HEK293 (cell line): Measurements from ENCODE around the gene FSIP1.

Experiments used
- CTCF ChIA-PET: fragments of 350-600 bp; formaldehyde crosslinking; extraction: SDS; loops from one replicate; lab custom pipeline; 2021; ENCODE audit warnings: antibody characterized with exemption; lab: Yijun Ruan, JAX
- POLR2A ChIA-PET: fragments of 300-600 bp; formaldehyde crosslinking; extraction: SDS; loops from one replicate; lab custom pipeline; 2020; ENCODE audit warnings: antibody characterized with exemption, inconsistent platforms; lab: Yijun Ruan, JAX
- H3K27ac ChIP-seq: fragments of 200-500 bp; sonication (Bioruptor generic); 2 replicates; pipeline ENCODE4 v1.5.1; 2014; ENCODE audit warnings: low read depth, low read length, control low read depth, inconsistent platforms; ENCODE audit errors: extremely low read depth
- H3K36me3 ChIP-seq, 2 experiments: fragments of 200-500 bp in 1 of 2; sonication (Bioruptor generic) in 1 of 2; 1 replicate in 1 of 2; 2 replicates in 1 of 2; pipeline ENCODE4 v1.5.1; 2014 to 2017; ENCODE audit warnings: inconsistent platforms in 2 of 2, low read length in 2 of 2; ENCODE audit not compliant: control insufficient read depth in 2 of 2, insufficient read depth in 1 of 2
- H3K4me1 ChIP-seq: fragments of 200-500 bp; sonication (Bioruptor generic); 2 replicates; pipeline ENCODE4 v1.5.1; 2014; ENCODE audit warnings: mild to moderate bottlenecking, low read length, inconsistent platforms; ENCODE audit not compliant: control insufficient read depth, insufficient read depth
- H3K4me3 ChIP-seq: 2 replicates; pipeline ENCODE4 v1.5.1; 2011; ENCODE audit warnings: low read depth, mild to moderate bottlenecking, control low read depth, low read length, moderate library complexity
- H3K9me3 ChIP-seq: fragments of 200-500 bp; sonication (Bioruptor generic); 2 replicates; pipeline ENCODE4 v1.5.1; 2014; ENCODE audit warnings: low read depth, low read length, inconsistent platforms; ENCODE audit not compliant: control insufficient read depth, insufficient read depth
- ATF2 ChIP-seq: fragments of 450-650 bp; formaldehyde crosslinking; IDR thresholded peaks from 2 replicates; pipeline ENCODE4 v1.5.1; 2016; ENCODE audit warnings: missing biosample characterization, missing genetic modification characterization, low read depth
- PATZ1 ChIP-seq: fragments of 450-650 bp; formaldehyde crosslinking; IDR thresholded peaks from 2 replicates; pipeline ENCODE4 v1.5.1; 2016; ENCODE audit warnings: missing biosample characterization, missing genetic modification characterization
- PRDM6 ChIP-seq: fragments of 450-650 bp; formaldehyde crosslinking; IDR thresholded peaks from 2 replicates; pipeline ENCODE4 v1.5.1; 2017; ENCODE audit warnings: missing biosample characterization, missing genetic modification characterization
- SP7 ChIP-seq: fragments of 450-650 bp; formaldehyde crosslinking; IDR thresholded peaks from 2 replicates; pipeline ENCODE4 v1.5.1; 2016; ENCODE audit warnings: missing biosample characterization, missing genetic modification characterization
- ZBTB26 ChIP-seq: fragments of 450-650 bp; formaldehyde crosslinking; optimal IDR thresholded peaks from 2 replicates; pipeline ENCODE3; 2016; ENCODE audit warnings: missing biosample characterization, mild to moderate bottlenecking, missing genetic modification characterization
- ZBTB44 ChIP-seq: fragments of 450-650 bp; IDR thresholded peaks from 2 replicates; pipeline ENCODE4 v1.5.1; 2018; ENCODE audit warnings: missing biosample characterization, mild to moderate bottlenecking, missing genetic modification characterization
- ZFP69B ChIP-seq: fragments of 450-650 bp; formaldehyde crosslinking; IDR thresholded peaks from 2 replicates; pipeline ENCODE4 v1.5.1; 2016; ENCODE audit warnings: missing biosample characterization, missing genetic modification characterization
- ZNF37A ChIP-seq: fragments of 450-650 bp; IDR thresholded peaks from 2 replicates; pipeline ENCODE4 v1.5.1; 2018; ENCODE audit warnings: missing biosample characterization, missing genetic modification characterization
- ZNF449 ChIP-seq: fragments of 450-650 bp; formaldehyde crosslinking; IDR thresholded peaks from 2 replicates; pipeline ENCODE4 v1.5.1; 2017; ENCODE audit warnings: missing biosample characterization, mild to moderate bottlenecking, missing genetic modification characterization, moderate library complexity
- ZNF548 ChIP-seq: fragments of 450-650 bp; formaldehyde crosslinking; IDR thresholded peaks from 2 replicates; pipeline ENCODE4 v1.5.1; 2016; ENCODE audit warnings: missing biosample characterization, missing genetic modification characterization
- ZNF561 ChIP-seq: fragments of 450-650 bp; IDR thresholded peaks from 2 replicates; pipeline ENCODE4 v1.5.1; 2018; ENCODE audit warnings: missing biosample characterization, missing genetic modification characterization, borderline replicate concordance
- ZNF629 ChIP-seq: fragments of 450-650 bp; formaldehyde crosslinking; IDR thresholded peaks from 2 replicates; pipeline ENCODE4 v1.5.1; 2017; ENCODE audit warnings: missing biosample characterization, missing genetic modification characterization
- ZNF654 ChIP-seq: fragments of 450-650 bp; formaldehyde crosslinking; IDR thresholded peaks from 2 replicates; pipeline ENCODE4 v1.5.1; 2016; ENCODE audit warnings: low read depth, missing biosample characterization, missing genetic modification characterization
- ZNF664 ChIP-seq: fragments of 450-650 bp; formaldehyde crosslinking; IDR thresholded peaks from 2 replicates; pipeline ENCODE4 v1.5.1; 2016; ENCODE audit warnings: missing biosample characterization, missing genetic modification characterization
- ZNF747 ChIP-seq: fragments of 450-650 bp; formaldehyde crosslinking; IDR thresholded peaks from 2 replicates; pipeline ENCODE4 v1.5.1; 2016; ENCODE audit warnings: missing biosample characterization, missing genetic modification characterization
- ZSCAN18 ChIP-seq: fragments of 450-650 bp; formaldehyde crosslinking; IDR thresholded peaks from 2 replicates; pipeline ENCODE4 v1.5.1; 2016; ENCODE audit warnings: missing biosample characterization, missing genetic modification characterization

Gene FSIP1

GRCh38 chr15:39624806-39625205 lies 157.8 kb downstream of the FSIP1 start (continued):
- TF ChIP-seq ZNF37A (tag by site-specific recombination) (no peak), ZSCAN18 (tag by site-specific recombination) (no peak), ZBTB26 (no peak), ZNF561 (tag by site-specific recombination) (no peak)

- TF ChIP-seq ZNF629 (tag by site-specific recombination) (no peak), ZNF747 (tag by site-specific recombination) (no peak), ZNF548 (no peak)
- TF ChIP-seq, all 188 proteins: peak for 0
- Histone ChIP-seq H3K4me3 (no peak overlapping the region), H3K27ac (no peak overlapping the region), H3K36me3 (no peaks in the 10 kb centered on the region), H3K4me1 (no peaks in the 10 kb centered on the region), H3K9me3 (no peaks in the 10 kb centered on the region)
- ChIA-PET POLR2A (no interaction called here), CTCF (no interaction called here)
Observed at GRCh38 chr15:39623529-39623931, 159.1 kb downstream of the FSIP1 start.

GRCh38 chr15:39622660-39623516 lies 159.8 kb downstream of the FSIP1 start:
- ChIA-PET CTCF (interaction anchor here (0.6 to 0.9 kb wide), 2 partner anchors 18 to 134 kb away, joined by 3 read pairs; no protein-coding TSS in a partner anchor), POLR2A (no interaction called here)
- Histone ChIP-seq H3K4me1 (no peaks in the 10 kb centered on the region), H3K9me3 (no peaks in the 10 kb centered on the region), H3K4me3 (no peak overlapping the region), H3K36me3 (no peaks in the 10 kb centered on the region), H3K27ac (no peak overlapping the region)
- no peak for TF ChIP-seq PATZ1 (tag by site-specific recombination)
- 0 out of 2 replicates have a peak, but pooled peaks have one; percentile 14 for TF ChIP-seq PRDM6 (tag by site-specific recombination)
- TF ChIP-seq ZFP69B = no peak
- TF ChIP-seq ZNF629 (tag by site-specific recombination) = no peak
- TF ChIP-seq ZNF449 = no peak
- TF ChIP-seq ZBTB44 (tag by site-specific recombination) = no peak
- no peak for TF ChIP-seq ZNF654 (tag by site-specific recombination)
- no peak for TF ChIP-seq ZNF664
- no peak for TF ChIP-seq ATF2 (tag by site-specific recombination)
- TF ChIP-seq SP7 (tag by site-specific recombination) = 0 out of 2 replicates have a peak, but pooled peaks have one; percentile 59
